ENCODE data around the gene MUC2.

The MUC2 gene

DNA sequence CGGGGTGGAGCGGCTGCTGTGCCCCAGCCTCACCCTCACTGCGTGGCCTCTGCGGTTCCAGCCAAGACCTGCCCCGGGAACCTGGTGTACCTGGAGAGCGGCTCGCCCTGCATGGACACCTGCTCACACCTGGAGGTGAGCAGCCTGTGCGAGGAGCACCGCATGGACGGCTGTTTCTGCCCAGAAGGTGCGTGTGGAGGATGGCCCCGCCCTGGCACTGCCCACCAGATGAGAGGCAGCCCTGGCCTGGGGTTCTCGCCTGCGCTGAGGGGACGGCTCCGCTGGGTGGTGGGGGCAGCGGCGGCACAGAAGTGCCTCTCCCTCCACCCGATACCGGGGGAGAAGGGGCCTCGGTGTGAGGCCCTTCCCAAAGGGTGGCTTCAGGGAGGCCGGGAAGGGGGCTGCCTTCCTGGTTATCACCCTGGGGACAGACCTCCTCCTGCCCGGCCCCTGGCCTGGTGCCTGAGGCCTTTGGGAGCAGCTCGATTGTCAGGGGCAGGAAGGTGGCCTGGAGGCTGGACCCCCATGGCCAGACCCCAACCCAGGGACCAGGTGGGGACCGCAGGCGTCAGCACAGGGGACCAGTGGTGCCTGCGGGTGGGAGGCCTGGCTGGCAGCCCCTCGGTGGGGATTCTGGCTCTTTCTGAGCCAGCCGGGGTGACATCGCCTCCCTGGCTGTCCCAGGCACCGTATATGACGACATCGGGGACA is 7.1 kb downstream of the MUC2 start:
- Mint-ChIP-seq H3K36me3 (no peaks in the 10 kb centered on the region), H3K27ac (no peak overlapping the region), H3K4me1 (no peaks in the 10 kb centered on the region), H3K4me3 (no peak overlapping the region), H3K9me3 (no peaks in the 10 kb centered on the region), H3K27me3 (peaks cover 2% of the 10 kb centered on the region)
- DNase-seq (ENCODE audit: low spot score in 2 of 2) (no peak), ATAC-seq (ENCODE audit: low read depth) (no peak)

- Mint-ChIP-seq H3K27me3 (peaks cover 2% of the 10 kb centered on the region), H3K27ac (no peak overlapping the region)
- ATAC-seq (ENCODE audit: low read depth) = no peak
Observed at GRCh38 chr11:1082346-1082727, 7.7 kb downstream of the MUC2 start.

GRCh38 chr11:1082728-1083620 is 8.3 kb downstream of the MUC2 start:
- no peaks in the 10 kb centered on the region for H3K36me3 Mint-ChIP-seq
- peaks cover 2% of the 10 kb centered on the region for H3K27me3 Mint-ChIP-seq
- no peak overlapping the region for H3K4me3 Mint-ChIP-seq
- no peaks in the 10 kb centered on the region for H3K4me1 Mint-ChIP-seq
- ATAC-seq (ENCODE audit: low read depth) (no peak), DNase-seq (ENCODE audit: low spot score in 2 of 2) (no peak)
- no peaks in the 10 kb centered on the region for H3K9me3 Mint-ChIP-seq
- H3K27ac Mint-ChIP-seq = no peak overlapping the region

More at GRCh38 chr11:1082346-1082727, 7.7 kb downstream of the MUC2 start:
- H3K4me1 Mint-ChIP-seq = no peaks in the 10 kb centered on the region
- no peaks in the 10 kb centered on the region for H3K36me3 Mint-ChIP-seq
- no peaks in the 10 kb centered on the region for H3K9me3 Mint-ChIP-seq
- DNase-seq (ENCODE audit: low spot score in 2 of 2) = no peak
- H3K4me3 Mint-ChIP-seq = no peak overlapping the region

DNA sequence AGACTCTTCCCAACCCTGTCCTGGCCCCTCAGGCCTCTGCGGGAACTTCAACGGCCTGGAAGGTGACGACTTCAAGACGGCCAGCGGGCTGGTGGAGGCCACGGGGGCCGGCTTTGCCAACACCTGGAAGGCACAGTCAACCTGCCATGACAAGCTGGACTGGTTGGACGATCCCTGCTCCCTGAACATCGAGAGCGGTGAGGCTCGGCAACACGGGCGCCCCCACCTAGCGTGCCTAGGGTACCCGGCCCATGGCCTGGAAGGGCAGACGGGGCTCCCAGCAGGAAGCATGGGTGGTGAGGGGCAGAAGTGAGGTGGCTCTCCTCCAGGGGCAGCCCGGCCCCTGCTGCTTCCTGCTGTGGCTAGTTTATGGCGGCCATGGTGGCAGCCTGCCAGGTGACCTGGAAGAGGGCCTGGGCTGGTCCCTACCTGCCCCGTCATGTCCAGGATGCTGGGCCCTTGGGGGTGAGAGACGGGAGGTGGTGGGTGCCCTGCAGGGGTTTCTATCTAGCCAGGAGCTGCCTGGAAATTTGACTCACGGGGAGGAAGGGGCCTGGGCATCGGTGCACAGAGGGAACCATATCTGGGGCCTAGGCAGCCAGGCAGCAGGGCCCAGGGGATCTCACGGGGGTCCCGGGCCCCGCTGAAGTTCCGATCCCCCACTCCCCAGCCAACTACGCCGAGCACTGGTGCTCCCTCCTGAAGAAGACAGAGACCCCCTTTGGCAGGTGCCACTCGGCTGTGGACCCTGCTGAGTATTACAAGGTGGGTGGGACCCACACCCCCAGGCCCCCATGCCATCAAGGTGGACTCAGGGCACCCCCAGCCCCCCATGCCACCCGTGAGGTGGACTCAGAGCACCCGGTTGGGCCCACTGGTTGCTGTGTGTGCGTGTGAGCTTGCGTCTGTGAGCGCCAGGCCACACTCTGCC is 9.2 kb downstream of the MUC2 start:
- H3K36me3 Mint-ChIP-seq = no peaks in the 10 kb centered on the region

DNA sequence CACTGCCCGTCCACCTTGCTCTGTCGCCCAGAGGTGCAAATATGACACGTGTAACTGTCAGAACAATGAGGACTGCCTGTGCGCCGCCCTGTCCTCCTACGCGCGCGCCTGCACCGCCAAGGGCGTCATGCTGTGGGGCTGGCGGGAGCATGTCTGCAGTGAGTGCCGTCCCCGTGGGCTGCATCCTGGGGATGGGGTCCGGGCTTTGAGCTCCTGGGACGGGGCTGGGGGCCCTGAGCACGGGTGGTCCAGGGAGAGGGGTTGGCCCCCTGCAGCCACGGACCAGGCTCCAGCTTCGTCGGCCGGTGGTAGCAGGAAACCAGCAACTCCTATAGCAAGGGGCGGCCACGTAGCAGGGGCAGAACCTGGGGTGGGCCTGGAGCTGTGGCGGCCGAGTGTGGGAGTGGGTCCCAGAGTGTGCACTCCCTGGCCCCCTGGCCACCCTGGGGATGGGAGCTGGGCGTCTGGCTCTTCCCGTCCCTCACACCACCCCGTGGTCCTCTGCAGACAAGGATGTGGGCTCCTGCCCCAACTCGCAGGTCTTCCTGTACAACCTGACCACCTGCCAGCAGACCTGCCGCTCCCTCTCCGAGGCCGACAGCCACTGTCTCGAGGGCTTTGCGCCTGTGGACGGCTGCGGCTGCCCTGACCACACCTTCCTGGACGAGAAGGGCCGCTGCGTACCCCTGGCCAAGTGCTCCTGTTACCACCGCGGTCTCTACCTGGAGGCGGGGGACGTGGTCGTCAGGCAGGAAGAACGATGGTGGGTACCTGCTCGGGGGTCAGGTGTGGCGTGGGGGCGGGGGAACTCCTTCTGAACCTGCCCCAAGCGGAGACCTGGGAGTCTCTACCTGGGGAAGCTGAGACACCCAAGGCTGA is 10.1 kb downstream of the MUC2 start:
- no peak for DNase-seq (ENCODE audit: low spot score in 2 of 2)

More for the DNA sequence above, 9.2 kb downstream of the MUC2 start:
- no peaks in the 10 kb centered on the region for H3K9me3 Mint-ChIP-seq
- H3K27ac Mint-ChIP-seq = no peak overlapping the region
- peaks cover 2% of the 10 kb centered on the region for H3K27me3 Mint-ChIP-seq
- ATAC-seq (ENCODE audit: low read depth) (no peak), DNase-seq (ENCODE audit: low spot score in 2 of 2) (no peak)
- H3K4me1 Mint-ChIP-seq = no peaks in the 10 kb centered on the region
- no peak overlapping the region for H3K4me3 Mint-ChIP-seq

GRCh38 chr11:1085440-1086170 is 10.9 kb downstream of the MUC2 start:
- no peaks in the 10 kb centered on the region for H3K9me3 Mint-ChIP-seq
- no peaks in the 10 kb centered on the region for H3K4me1 Mint-ChIP-seq
- H3K36me3 Mint-ChIP-seq = no peaks in the 10 kb centered on the region
- H3K27me3 Mint-ChIP-seq = peaks cover 2% of the 10 kb centered on the region
- no peak overlapping the region for H3K4me3 Mint-ChIP-seq
- no peak overlapping the region for H3K27ac Mint-ChIP-seq
- DNase-seq (ENCODE audit: low spot score in 2 of 2) = no peak
- no peak for ATAC-seq (ENCODE audit: low read depth)

More for the DNA sequence above, 10.1 kb downstream of the MUC2 start:
- Mint-ChIP-seq H3K27ac (no peak overlapping the region), H3K36me3 (no peaks in the 10 kb centered on the region), H3K4me3 (no peak overlapping the region), H3K27me3 (peaks cover 2% of the 10 kb centered on the region), H3K4me1 (no peaks in the 10 kb centered on the region), H3K9me3 (no peaks in the 10 kb centered on the region)
- ATAC-seq (ENCODE audit: low read depth) = no peak

DNA sequence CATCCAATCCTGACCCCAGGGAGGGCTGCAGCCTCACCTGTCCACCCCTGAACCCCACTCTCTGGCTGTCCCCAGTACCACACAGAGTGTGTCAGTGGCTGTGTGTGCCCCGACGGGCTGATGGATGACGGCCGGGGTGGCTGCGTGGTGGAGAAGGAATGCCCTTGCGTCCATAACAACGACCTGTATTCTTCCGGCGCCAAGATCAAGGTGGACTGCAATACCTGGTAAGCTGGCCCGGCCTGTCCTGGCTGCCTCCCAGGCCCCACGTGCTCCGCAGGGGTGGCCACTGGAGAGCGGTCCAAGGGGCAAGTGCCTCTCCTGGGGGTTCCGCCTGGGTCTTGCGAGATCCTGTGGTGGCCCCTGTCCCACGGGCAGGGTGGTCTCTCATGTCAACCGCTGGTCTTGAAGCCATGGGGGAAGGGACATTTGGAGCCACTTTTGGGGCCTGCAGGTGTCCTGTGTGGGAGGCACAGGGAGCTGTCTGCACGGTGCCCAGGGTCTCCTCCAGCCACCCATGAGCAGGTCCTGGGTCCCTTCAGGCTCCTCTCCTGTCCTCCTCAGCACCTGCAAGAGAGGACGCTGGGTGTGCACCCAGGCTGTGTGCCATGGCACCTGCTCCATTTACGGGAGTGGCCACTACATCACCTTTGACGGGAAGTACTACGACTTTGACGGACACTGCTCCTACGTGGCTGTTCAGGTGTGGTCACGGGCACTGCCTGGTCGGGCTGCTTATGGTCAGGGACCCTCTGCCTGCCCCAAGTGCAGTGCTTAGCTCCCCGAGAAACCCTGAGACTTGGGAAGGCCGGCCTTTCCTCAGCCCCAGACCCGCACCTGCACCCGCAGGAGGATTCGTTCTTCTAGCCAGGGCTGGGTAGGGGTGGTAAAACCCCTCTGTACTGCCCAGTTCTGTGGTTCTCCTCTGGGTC is 11.8 kb downstream of the MUC2 start:
- no peak overlapping the region for H3K27ac Mint-ChIP-seq
- ATAC-seq (ENCODE audit: low read depth) (no peak), DNase-seq (ENCODE audit: low spot score in 2 of 2) (no peak)
- no peaks in the 10 kb centered on the region for H3K36me3 Mint-ChIP-seq
- H3K4me1 Mint-ChIP-seq = no peaks in the 10 kb centered on the region
- no peaks in the 10 kb centered on the region for H3K9me3 Mint-ChIP-seq
- peaks cover 2% of the 10 kb centered on the region for H3K27me3 Mint-ChIP-seq
- H3K4me3 Mint-ChIP-seq = no peak overlapping the region

- Mint-ChIP-seq H3K27me3 (peaks cover 2% of the 10 kb centered on the region), H3K27ac (no peak overlapping the region), H3K9me3 (no peaks in the 10 kb centered on the region)
Observed at GRCh38 chr11:1087279-1087960, 12.7 kb downstream of the MUC2 start.

DNA sequence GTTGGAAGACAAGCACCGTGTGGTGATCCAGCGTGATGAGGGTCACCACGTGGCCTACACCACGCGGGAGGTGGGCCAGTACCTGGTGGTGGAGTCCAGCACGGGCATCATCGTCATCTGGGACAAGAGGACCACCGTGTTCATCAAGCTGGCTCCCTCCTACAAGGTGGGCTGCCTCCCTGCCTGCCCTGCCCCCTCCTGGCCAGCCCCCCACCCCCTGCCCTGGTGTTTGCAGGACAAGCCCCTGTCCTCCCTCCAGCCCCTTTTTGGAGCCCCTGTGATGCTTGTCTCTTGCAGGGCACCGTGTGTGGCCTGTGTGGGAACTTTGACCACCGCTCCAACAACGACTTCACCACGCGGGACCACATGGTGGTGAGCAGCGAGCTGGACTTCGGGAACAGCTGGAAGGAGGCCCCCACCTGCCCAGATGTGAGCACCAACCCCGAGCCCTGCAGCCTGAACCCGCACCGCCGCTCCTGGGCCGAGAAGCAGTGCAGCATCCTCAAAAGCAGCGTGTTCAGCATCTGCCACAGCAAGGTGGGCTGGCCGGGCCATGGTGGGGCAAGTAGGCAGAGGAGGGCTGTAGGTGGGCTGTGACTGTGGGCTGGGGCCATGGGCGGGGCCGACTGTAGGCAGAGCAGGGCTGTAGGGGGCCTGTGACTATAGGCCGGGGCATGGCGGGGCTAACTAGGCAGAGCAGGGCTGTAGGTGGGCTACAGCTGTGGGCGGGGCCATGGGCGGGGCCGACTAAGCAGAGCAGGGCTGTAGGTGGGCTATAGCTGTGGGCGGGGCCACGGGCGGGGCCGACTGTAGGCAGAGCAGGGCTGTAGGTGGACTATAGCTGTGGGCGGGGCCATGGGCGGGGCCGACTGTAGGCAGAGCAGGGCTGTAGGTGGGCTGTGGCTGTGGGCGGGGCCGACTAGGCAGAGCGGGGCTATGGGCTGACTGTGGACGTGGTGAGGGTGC is 13.6 kb downstream of the MUC2 start:
- DNase-seq (ENCODE audit: low spot score in 2 of 2) = no peak
- H3K4me3 Mint-ChIP-seq = no peak overlapping the region
- H3K27me3 Mint-ChIP-seq = peaks cover 1% of the 10 kb centered on the region
- no peak for ATAC-seq (ENCODE audit: low read depth)
- H3K27ac Mint-ChIP-seq = no peak overlapping the region
- peaks cover 3% of the 10 kb centered on the region for H3K4me1 Mint-ChIP-seq
- H3K36me3 Mint-ChIP-seq = no peaks in the 10 kb centered on the region
- H3K9me3 Mint-ChIP-seq = no peaks in the 10 kb centered on the region

More at GRCh38 chr11:1087279-1087960, 12.7 kb downstream of the MUC2 start:
- DNase-seq (ENCODE audit: low spot score in 2 of 2) (no peak), ATAC-seq (ENCODE audit: low read depth) (no peak)
- Mint-ChIP-seq H3K36me3 (no peaks in the 10 kb centered on the region), H3K4me1 (peaks cover 3% of the 10 kb centered on the region), H3K4me3 (no peak overlapping the region)

GRCh38 chr11:1088927-1089737 is 14.5 kb downstream of the MUC2 start:
- Mint-ChIP-seq H3K27ac (no peak overlapping the region), H3K4me1 (peaks cover 3% of the 10 kb centered on the region), H3K36me3 (no peaks in the 10 kb centered on the region), H3K9me3 (no peaks in the 10 kb centered on the region), H3K27me3 (no peaks in the 10 kb centered on the region), H3K4me3 (no peak overlapping the region)
- no peak for ATAC-seq (ENCODE audit: low read depth)
- DNase-seq (ENCODE audit: low spot score in 2 of 2) = no peak

Measured in memory B cell (primary cell).